ENCODE results near the gene GABBR2.

GABBR2 gene

DNA sequence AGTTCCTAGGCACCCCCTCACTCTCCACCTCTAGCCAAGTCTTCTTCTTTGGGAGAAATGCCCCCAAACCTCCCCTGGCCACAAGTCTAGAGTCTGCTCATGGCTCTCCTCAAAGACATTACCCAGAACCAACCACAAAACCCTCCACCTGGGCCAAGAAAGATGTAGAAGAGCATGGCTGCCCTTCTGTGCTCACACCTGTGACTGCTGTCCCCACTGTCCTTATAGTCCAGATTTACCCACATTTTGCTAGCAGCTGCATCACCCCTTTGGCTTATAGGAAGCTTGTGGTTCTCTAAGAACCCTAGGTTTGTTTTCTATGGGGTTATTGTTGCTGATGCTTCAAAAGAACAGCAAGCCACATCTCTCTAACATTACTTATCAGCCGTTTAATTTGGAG lies 6.1 kb upstream of the GABBR2 start:
- TF ChIP-seq, protein P1, sequence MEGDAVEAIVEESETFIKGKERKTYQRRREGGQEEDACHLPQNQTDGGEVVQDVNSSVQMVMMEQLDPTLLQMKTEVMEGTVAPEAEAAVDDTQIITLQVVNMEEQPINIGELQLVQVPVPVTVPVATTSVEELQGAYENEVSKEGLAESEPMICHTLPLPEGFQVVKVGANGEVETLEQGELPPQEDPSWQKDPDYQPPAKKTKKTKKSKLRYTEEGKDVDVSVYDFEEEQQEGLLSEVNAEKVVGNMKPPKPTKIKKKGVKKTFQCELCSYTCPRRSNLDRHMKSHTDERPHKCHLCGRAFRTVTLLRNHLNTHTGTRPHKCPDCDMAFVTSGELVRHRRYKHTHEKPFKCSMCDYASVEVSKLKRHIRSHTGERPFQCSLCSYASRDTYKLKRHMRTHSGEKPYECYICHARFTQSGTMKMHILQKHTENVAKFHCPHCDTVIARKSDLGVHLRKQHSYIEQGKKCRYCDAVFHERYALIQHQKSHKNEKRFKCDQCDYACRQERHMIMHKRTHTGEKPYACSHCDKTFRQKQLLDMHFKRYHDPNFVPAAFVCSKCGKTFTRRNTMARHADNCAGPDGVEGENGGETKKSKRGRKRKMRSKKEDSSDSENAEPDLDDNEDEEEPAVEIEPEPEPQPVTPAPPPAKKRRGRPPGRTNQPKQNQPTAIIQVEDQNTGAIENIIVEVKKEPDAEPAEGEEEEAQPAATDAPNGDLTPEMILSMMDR (IDR thresholded peaks at IDR 0.05; ENCODE audit: poor library complexity, severe bottlenecking) = no peak
- no peak overlapping the region for H3K27ac ChIP-seq (ENCODE audit: poor library complexity, severe bottlenecking)
- H3K36me3 ChIP-seq (ENCODE audit: low read depth) = no peaks in the 10 kb centered on the region
- no peaks in the 10 kb centered on the region for H3K4me1 ChIP-seq (ENCODE audit: insufficient read depth, poor library complexity, severe bottlenecking)
- DNase-seq (ENCODE audit: low spot score) (no peak), ATAC-seq (ENCODE audit: low read depth) (no peak)
- no peak overlapping the region for H3K4me3 ChIP-seq (ENCODE audit: severe bottlenecking)
- H3K9me3 ChIP-seq (ENCODE audit: severe bottlenecking) = no peaks in the 10 kb centered on the region
- peaks cover 30% of the 10 kb centered on the region for H3K27me3 ChIP-seq (ENCODE audit: insufficient read depth, poor library complexity, severe bottlenecking)

DNA sequence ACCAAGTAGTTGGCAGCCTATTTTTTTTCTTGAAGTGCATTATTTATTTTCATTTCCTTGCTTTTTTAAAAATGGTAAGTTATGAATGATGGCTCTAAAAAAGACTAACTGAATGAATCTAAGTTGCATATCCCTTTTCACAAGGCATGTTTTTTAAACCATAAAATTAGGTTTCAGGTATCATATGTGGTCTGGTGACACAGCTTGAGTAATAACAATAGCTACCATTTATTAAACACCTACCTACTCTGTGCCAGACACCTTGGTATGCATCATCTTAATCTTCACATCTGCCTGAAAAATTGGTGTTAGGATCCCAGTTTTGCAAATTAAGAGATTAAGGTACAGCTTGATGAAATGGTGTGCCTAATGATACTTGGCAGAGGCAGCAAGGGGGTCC lies 4.3 kb upstream of the GABBR2 start:
- TF ChIP-seq, protein P1 (IDR thresholded peaks at IDR 0.05; ENCODE audit: poor library complexity, severe bottlenecking) = no peak
- H3K4me3 ChIP-seq (ENCODE audit: severe bottlenecking) = no peak overlapping the region
- no peaks in the 10 kb centered on the region for H3K36me3 ChIP-seq (ENCODE audit: low read depth)
- H3K4me1 ChIP-seq (ENCODE audit: insufficient read depth, poor library complexity, severe bottlenecking) = no peaks in the 10 kb centered on the region
- no peaks in the 10 kb centered on the region for H3K9me3 ChIP-seq (ENCODE audit: severe bottlenecking)
- no peak for ATAC-seq (ENCODE audit: low read depth)
- DNase-seq (ENCODE audit: low spot score) = no peak
- H3K27ac ChIP-seq (ENCODE audit: poor library complexity, severe bottlenecking) = no peak overlapping the region
- peaks cover 43% of the 10 kb centered on the region for H3K27me3 ChIP-seq (ENCODE audit: insufficient read depth, poor library complexity, severe bottlenecking)

DNA sequence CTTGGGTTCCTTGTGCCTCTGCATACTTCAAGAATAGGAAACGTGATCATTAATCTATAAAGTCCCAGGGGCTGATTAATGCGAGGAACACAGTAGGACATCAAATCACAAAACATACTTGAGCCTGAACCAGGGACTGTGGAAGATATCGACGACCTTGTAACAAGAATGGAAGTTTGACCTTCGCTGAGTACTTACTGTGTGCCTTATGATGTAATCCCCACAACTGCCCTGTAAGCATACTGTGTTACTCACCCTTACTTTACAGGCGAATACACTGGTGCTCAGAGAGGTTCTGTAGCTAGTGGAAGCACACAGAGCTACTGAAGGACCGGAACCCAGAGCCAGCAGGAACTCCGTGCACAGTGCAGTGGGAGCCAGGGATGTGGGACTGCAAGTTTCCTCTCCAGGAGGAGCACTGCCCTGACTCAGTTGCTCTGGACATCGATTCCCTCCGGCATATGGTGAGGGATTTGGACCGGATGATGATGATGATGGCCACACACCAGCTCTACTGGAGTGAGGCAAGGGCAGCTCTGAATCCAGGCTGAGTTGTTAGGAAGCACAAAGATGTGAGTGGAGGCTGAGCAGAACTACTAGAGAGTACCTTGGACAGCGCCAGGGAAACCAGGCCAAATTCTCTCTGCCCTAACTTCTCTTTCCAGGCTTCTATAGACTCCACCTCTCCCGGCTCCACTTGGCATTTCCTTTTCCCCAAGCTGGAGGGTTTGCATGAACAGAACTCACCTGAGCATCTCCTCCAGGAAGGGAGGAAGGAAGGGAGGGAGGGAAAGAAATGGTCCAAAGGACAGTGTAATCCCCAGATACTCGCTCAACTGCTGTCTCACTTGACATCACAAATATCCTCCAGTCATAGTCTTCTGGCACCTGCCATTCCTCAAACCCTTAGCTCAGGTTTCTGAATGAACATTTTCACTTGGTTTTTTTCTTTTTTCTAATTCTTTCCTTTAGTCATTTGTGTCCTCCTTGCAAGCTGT lies 1.5 kb upstream of the GABBR2 start:
- no peak for DNase-seq (ENCODE audit: low spot score)
- peak; percentile 33; the same call in 1 of the 3 replicates for ATAC-seq (ENCODE audit: low read depth)
- Histone ChIP-seq H3K27ac (ENCODE audit: poor library complexity, severe bottlenecking) (no peak overlapping the region), H3K4me3 (ENCODE audit: severe bottlenecking) (no peak overlapping the region), H3K9me3 (ENCODE audit: severe bottlenecking) (no peaks in the 10 kb centered on the region), H3K36me3 (ENCODE audit: low read depth) (no peaks in the 10 kb centered on the region), H3K27me3 (ENCODE audit: insufficient read depth, poor library complexity, severe bottlenecking) (peaks cover 70% of the 10 kb centered on the region), H3K4me1 (ENCODE audit: insufficient read depth, poor library complexity, severe bottlenecking) (no peaks in the 10 kb centered on the region)
- TF ChIP-seq, protein P1 (IDR thresholded peaks at IDR 0.05; ENCODE audit: poor library complexity, severe bottlenecking) = no peak

DNA sequence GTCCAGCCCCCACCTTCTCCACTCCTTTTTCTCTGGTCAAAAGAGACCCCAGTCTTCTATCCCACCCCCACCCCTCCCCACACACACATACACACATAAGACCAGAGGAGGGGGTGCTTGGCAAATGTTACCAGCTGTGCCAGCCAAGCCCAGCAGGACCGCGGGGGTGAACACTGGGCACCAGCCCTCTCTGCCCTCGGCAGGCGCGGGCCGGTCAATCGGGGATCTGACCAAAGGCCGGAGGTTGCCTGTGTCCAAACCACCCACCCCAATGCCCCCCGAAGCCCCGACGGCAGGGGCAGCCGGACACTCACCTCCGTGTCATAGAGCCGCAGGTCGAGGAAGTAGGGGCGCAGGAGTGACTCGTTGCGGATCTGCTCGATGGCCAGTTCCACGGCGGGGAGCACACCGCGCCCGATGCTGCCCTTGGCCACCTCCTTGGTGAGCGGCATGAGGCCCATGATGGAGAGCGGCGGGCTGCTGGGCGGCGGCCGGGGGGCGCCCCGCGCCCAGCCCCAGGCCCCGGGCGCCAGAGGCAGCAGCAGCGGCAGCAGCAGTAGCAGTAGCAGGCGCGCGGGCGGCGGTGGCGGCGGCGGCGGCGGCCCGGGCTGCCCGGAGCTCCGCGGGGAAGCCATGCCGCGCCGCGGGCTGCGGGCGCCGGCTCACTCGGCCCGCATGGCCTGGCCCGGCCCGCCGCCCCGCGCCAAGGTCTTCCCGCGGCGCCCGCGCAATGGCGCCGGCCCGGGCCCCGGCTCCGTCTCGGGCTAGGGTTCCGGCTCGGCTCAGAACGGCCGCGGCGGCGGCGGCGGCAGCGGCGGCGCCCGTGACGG lies 417 bp downstream of the GABBR2 start:
- no peaks in the 10 kb centered on the region for H3K9me3 ChIP-seq (ENCODE audit: severe bottlenecking)
- H3K27me3 ChIP-seq (ENCODE audit: insufficient read depth, poor library complexity, severe bottlenecking) = peaks cover 79% of the 10 kb centered on the region
- TF ChIP-seq, protein P1 (IDR thresholded peaks at IDR 0.05; ENCODE audit: poor library complexity, severe bottlenecking) = no peak
- DNase-seq (ENCODE audit: low spot score) = no peak
- no peaks in the 10 kb centered on the region for H3K36me3 ChIP-seq (ENCODE audit: low read depth)
- H3K4me1 ChIP-seq (ENCODE audit: insufficient read depth, poor library complexity, severe bottlenecking) = no peaks in the 10 kb centered on the region
- H3K4me3 ChIP-seq (ENCODE audit: severe bottlenecking) = peak overlapping the region; percentile 22
- ATAC-seq (ENCODE audit: low read depth) = no peak
- no peak overlapping the region for H3K27ac ChIP-seq (ENCODE audit: poor library complexity, severe bottlenecking)
